PC-3 (cell line): Measurements from ENCODE around the gene SAP130. TPM values are rescaled to one million over a fixed set of nuclear protein-coding genes. Genes with fewer than 3 reads are reported as not detected.

Experiments
- ATAC-seq: fragments of 200-7000 bp; cut with Tn5 transposase; 2 replicates; pipeline ENCODE4 v1.9.1; 2020; ENCODE audit warnings: mild to moderate bottlenecking, moderate library complexity
- BruUV-seq: library from RNA; stranded (reverse); fragments of 400-500 nt; replicated peaks from 2 replicates; lab custom pipeline; 2021; lab: Mats Ljungman, UMichigan
- CTCF ChIA-PET: fragments of 300-600 bp; sonication (Branson Sonifier 250); formaldehyde crosslinking; loops from one replicate; lab custom pipeline; 2022; ENCODE audit warnings: antibody characterized with exemption; lab: Charles Lee
- POLR2A ChIA-PET: fragments of 300-600 bp; sonication (Branson Sonifier 250); formaldehyde crosslinking; loops from one replicate; lab custom pipeline; 2022; ENCODE audit warnings: antibody characterized with exemption; ENCODE audit not compliant: unreplicated experiment; lab: Charles Lee
- DNase-seq: peaks from one replicate; pipeline ENCODE4 v3.0.0-alpha.2; 2015
- H2AFZ ChIP-seq: fragments of 300-600 bp; sonication (generic); 2 replicates; pipeline ENCODE4 v1.6.0; 2016; ENCODE audit warnings: antibody characterized with exemption, low read length
- H3F3A ChIP-seq: fragments of 300-600 bp; sonication (generic); one replicate; pipeline ENCODE4 v1.6.0; 2017; ENCODE audit warnings: antibody characterized with exemption, low read length, control low read depth, mild to moderate bottlenecking; ENCODE audit not compliant: unreplicated experiment
- H3K27ac ChIP-seq: fragments of 300-600 bp; sonication (generic); 2 replicates; pipeline ENCODE4 v1.5.1; 2016; ENCODE audit warnings: mild to moderate bottlenecking, low read length
- H3K27me3 ChIP-seq: fragments of 300-600 bp; sonication (generic); 2 replicates; pipeline ENCODE4 v1.6.1; 2016; ENCODE audit warnings: low read length, mixed read lengths
- H3K36me3 ChIP-seq: fragments of 300-600 bp; sonication (generic); 2 replicates; pipeline ENCODE4 v1.6.1; 2016; ENCODE audit warnings: low read depth, mixed run types, low read length, mixed read lengths
- H3K4me1 ChIP-seq: fragments of 300-600 bp; sonication (generic); 2 replicates; pipeline ENCODE4 v1.5.1; 2016; ENCODE audit warnings: low read length; ENCODE audit not compliant: insufficient read depth
- H3K4me2 ChIP-seq: fragments of 300-600 bp; sonication (generic); 2 replicates; pipeline ENCODE4 v1.6.0; 2016; ENCODE audit warnings: low read length
- H3K4me3 ChIP-seq: fragments of 300-600 bp; sonication (generic); 2 replicates; pipeline ENCODE4 v1.5.1; 2016; ENCODE audit warnings: mild to moderate bottlenecking, low read length, mixed read lengths
- H3K79me2 ChIP-seq: fragments of 300-600 bp; sonication (generic); 2 replicates; pipeline ENCODE4 v1.6.1; 2017; ENCODE audit warnings: low read length, mixed read lengths
- H3K9ac ChIP-seq: fragments of 300-600 bp; sonication (generic); 2 replicates; pipeline ENCODE4 v1.6.0; 2016; ENCODE audit warnings: mild to moderate bottlenecking, low read length
- H3K9me2 ChIP-seq: fragments of 300-600 bp; sonication (generic); replicated peaks from 2 replicates; pipeline ENCODE4 v1.6.1; 2016; ENCODE audit warnings: mixed run types, low read length, mixed read lengths
- H3K9me3 ChIP-seq: fragments of 300-600 bp; sonication (generic); 2 replicates; pipeline ENCODE4 v1.6.1; 2016; ENCODE audit warnings: low read length, mixed read lengths
- H4K20me1 ChIP-seq: fragments of 300-600 bp; sonication (generic); 2 replicates; pipeline ENCODE4 v1.6.1; 2016; ENCODE audit warnings: low read length, mixed read lengths
- EZH2 ChIP-seq: fragments of 300-600 bp; sonication (generic); IDR thresholded peaks from one replicate; pipeline ENCODE4 v1.6.1; 2017; ENCODE audit warnings: antibody characterized with exemption, mild to moderate bottlenecking, low read length; ENCODE audit not compliant: unreplicated experiment
- EZH2phosphoT487 ChIP-seq: fragments of 300-600 bp; sonication (generic); IDR thresholded peaks from 2 replicates; pipeline ENCODE4 v1.6.1; 2018; ENCODE audit warnings: mild to moderate bottlenecking, antibody characterized with exemption, low read length, borderline replicate concordance
- intact Hi-C: fragments of 100-400 bp; cut with micrococcal nuclease; formaldehyde crosslinking; loops from 2 replicates; pipeline ENCODE4 v1.9.0; 2023
- total RNA-seq: library from RNA; depleted of rRNA; stranded (reverse); fragments of >200 nt; gene quantifications from 2 replicates; pipeline ENCODE4 v1.2.3, GENCODE V29; 2014
- TF ChIP-seq, protein P1 (sequence below): fragments of 300-600 bp; sonication (generic); conservative IDR thresholded peaks from 2 replicates; pipeline ENCODE4 v1.5.1; 2017; ENCODE audit warnings: antibody characterized with exemption, low read depth, mild to moderate bottlenecking, low read length

Gene SAP130
- total RNA-seq, 1 experiment from 2014 or later: 11.1 TPM

- Histone ChIP-seq H3K27me3 (no peaks in the 10 kb centered on the region), H3K9me2 (no peaks in the 10 kb centered on the region), H3K4me3 (no peak overlapping the region), H3K9ac (no peak overlapping the region), H3F3A (no peaks in the 10 kb centered on the region), H3K36me3 (peaks cover 56% of the 10 kb centered on the region), H3K4me1 (no peaks in the 10 kb centered on the region), H3K27ac (no peak overlapping the region), H3K4me2 (no peak overlapping the region), H3K79me2 (no peaks in the 10 kb centered on the region), H3K9me3 (no peaks in the 10 kb centered on the region), H4K20me1 (no peaks in the 10 kb centered on the region), H2AFZ (no peak overlapping the region)
- ATAC-seq: no peak
- TF ChIP-seq EZH2phosphoT487 (no peak), EZH2 (no peak)
- TF ChIP-seq, protein P1, sequence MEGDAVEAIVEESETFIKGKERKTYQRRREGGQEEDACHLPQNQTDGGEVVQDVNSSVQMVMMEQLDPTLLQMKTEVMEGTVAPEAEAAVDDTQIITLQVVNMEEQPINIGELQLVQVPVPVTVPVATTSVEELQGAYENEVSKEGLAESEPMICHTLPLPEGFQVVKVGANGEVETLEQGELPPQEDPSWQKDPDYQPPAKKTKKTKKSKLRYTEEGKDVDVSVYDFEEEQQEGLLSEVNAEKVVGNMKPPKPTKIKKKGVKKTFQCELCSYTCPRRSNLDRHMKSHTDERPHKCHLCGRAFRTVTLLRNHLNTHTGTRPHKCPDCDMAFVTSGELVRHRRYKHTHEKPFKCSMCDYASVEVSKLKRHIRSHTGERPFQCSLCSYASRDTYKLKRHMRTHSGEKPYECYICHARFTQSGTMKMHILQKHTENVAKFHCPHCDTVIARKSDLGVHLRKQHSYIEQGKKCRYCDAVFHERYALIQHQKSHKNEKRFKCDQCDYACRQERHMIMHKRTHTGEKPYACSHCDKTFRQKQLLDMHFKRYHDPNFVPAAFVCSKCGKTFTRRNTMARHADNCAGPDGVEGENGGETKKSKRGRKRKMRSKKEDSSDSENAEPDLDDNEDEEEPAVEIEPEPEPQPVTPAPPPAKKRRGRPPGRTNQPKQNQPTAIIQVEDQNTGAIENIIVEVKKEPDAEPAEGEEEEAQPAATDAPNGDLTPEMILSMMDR: no peak
- CTCF ChIA-PET: no interaction called here
- intact Hi-C loops: no loop called here
- DNase-seq: no peak
- no TSS peak for BruUV-seq
- POLR2A ChIA-PET: no interaction called here
Measured at GRCh38 chr2:128012698-128013097, 15.2 kb downstream of the SAP130 start.

DNA sequence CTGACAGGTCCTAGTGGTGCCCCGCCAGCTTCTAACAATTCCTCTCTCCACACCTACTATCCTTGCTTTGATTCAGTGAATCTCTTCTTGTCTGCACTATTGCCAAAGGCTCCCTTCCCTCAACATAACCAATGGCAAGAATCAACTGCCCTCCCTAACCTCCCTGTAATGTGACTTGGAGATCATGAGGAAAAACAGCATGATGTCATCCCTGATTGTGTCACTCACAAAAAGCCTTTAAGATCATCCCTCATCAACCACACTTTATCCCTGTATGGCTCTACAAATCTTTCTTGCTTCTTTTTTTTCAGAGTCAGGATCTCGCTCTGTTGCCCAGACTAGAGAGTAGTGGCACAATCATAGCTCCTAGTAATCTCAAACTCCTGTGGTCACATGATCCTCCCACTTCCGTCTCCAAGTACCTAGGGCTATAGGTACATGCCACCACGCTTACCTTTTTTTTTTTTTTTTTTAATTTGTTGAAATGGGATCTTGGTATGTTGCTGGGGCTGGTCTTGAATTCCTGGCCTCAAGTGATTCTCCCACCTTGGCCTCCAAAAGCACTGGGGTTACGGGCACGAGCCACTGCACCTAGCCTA, 19.7 kb downstream of the SAP130 start:
- POLR2A ChIA-PET: no interaction called here

GRCh38 chr2:128004509-128004908, 23.4 kb downstream of the SAP130 start:
- Histone ChIP-seq H3K9me2 (no peaks in the 10 kb centered on the region), H4K20me1 (no peaks in the 10 kb centered on the region), H3K36me3 (peaks cover 34% of the 10 kb centered on the region), H3K4me1 (no peaks in the 10 kb centered on the region), H3K4me2 (no peak overlapping the region), H3K4me3 (no peak overlapping the region), H3K9me3 (no peaks in the 10 kb centered on the region), H2AFZ (no peak overlapping the region), H3K79me2 (no peaks in the 10 kb centered on the region), H3K27ac (no peak overlapping the region), H3K27me3 (no peaks in the 10 kb centered on the region), H3K9ac (no peak overlapping the region), H3F3A (no peaks in the 10 kb centered on the region)
- intact Hi-C loops: no loop called here
- POLR2A ChIA-PET: no interaction called here
- CTCF ChIA-PET: no interaction called here
- BruUV-seq: no TSS peak
- ATAC-seq (no peak), DNase-seq (no peak)
- TF ChIP-seq, protein P1: no peak
- TF ChIP-seq EZH2 (no peak), EZH2phosphoT487 (no peak)

More for the DNA sequence above, 19.7 kb downstream of the SAP130 start:
- no peak for DNase-seq
- intact Hi-C loops: no loop called here
- Histone ChIP-seq H2AFZ (no peak overlapping the region), H3K36me3 (peaks cover 38% of the 10 kb centered on the region), H3K9me2 (no peaks in the 10 kb centered on the region), H3K4me3 (no peak overlapping the region), H4K20me1 (no peaks in the 10 kb centered on the region), H3K27me3 (no peaks in the 10 kb centered on the region), H3K4me1 (no peaks in the 10 kb centered on the region), H3K4me2 (no peak overlapping the region), H3K9ac (no peak overlapping the region), H3F3A (no peaks in the 10 kb centered on the region), H3K27ac (no peak overlapping the region), H3K79me2 (no peaks in the 10 kb centered on the region), H3K9me3 (no peaks in the 10 kb centered on the region)
- no TSS peak for BruUV-seq
- no peak for ATAC-seq
- CTCF ChIA-PET: interaction anchor here (0.6 to 0.7 kb wide), 2 partner anchors 110 to 123 kb away, joined by 3 to 4 read pairs; no protein-coding TSS in a partner anchor
- TF ChIP-seq EZH2: no peak
- no peak for TF ChIP-seq EZH2phosphoT487
- TF ChIP-seq, protein P1: no peak
